ENCODE measurements around the gene ZNG1A. TPM values are rescaled to one million over a fixed set of nuclear protein-coding genes. Genes with fewer than 3 reads are reported as not detected.
A peak's percentile ranks its signal among the peaks of the same experiment; 100 is the strongest.
"Not testable (repeated sequence)": the region's sequence is repeated elsewhere in the genome, so short reads cannot be mapped to it uniquely, and the experiment has no call there.

Gene ZNG1A
- total RNA-seq, 2 donors from 2014 or later, result 22.6 to 23.2 TPM

- H3K9ac ChIP-seq (ENCODE audit: low read depth in 2 of 2, low read length in 2 of 2), result no peak overlapping the region
- intact Hi-C loops (cut with DNase I), result no loop called here
- H3K4me1 ChIP-seq, result no peaks in the 10 kb centered on the region
- no peak for DNase-seq
- H3K4me3 ChIP-seq, result no peak overlapping the region
- no peaks in the 10 kb centered on the region for H3K36me3 ChIP-seq
- H3K27me3 ChIP-seq, result no peaks in the 10 kb centered on the region
- no peak for TF ChIP-seq CTCF (IDR thresholded peaks at IDR 0.05)
- H3K9me3 ChIP-seq, result no peaks in the 10 kb centered on the region
- no peak overlapping the region for H3K27ac ChIP-seq
Measured at GRCh38 chr9:221989-222776, 43.3 kb upstream of the ZNG1A start.

GRCh38 chr9:219670-220365, 41.0 kb upstream of the ZNG1A start:
- no peaks in the 10 kb centered on the region for H3K27me3 ChIP-seq
- DNase-seq, result no peak
- no peaks in the 10 kb centered on the region for H3K9me3 ChIP-seq
- no peak overlapping the region for H3K9ac ChIP-seq (ENCODE audit: low read depth in 2 of 2, low read length in 2 of 2)
- H3K36me3 ChIP-seq, result no peaks in the 10 kb centered on the region
- no peak overlapping the region for H3K27ac ChIP-seq
- intact Hi-C loops (cut with DNase I), result no loop called here
- H3K4me1 ChIP-seq, result no peaks in the 10 kb centered on the region
- no peak overlapping the region for H3K4me3 ChIP-seq
- no peak for TF ChIP-seq CTCF (IDR thresholded peaks at IDR 0.05)

GRCh38 chr9:219036-219435, 40.2 kb upstream of the ZNG1A start:
- H3K27me3 ChIP-seq; DNase-seq; H3K9ac ChIP-seq (ENCODE audit: low read depth in 2 of 2, low read length in 2 of 2); H3K4me1 ChIP-seq; intact Hi-C loops (cut with DNase I); H3K9me3 ChIP-seq; H3K27ac ChIP-seq; H3K36me3 ChIP-seq; H3K4me3 ChIP-seq: not testable (repeated sequence)

GRCh38 chr9:217950-218349, 39.1 kb upstream of the ZNG1A start:
- Histone ChIP-seq H3K9me3 (no peaks in the 10 kb centered on the region), H3K27ac (no peak overlapping the region), H3K9ac (ENCODE audit: low read depth in 2 of 2, low read length in 2 of 2) (no peak overlapping the region), H3K36me3 (no peaks in the 10 kb centered on the region), H3K4me3 (no peak overlapping the region), H3K4me1 (no peaks in the 10 kb centered on the region), H3K27me3 (no peaks in the 10 kb centered on the region)
- DNase-seq, result no peak
- TF ChIP-seq CTCF (IDR thresholded peaks at IDR 0.05), result no peak
- intact Hi-C loops (cut with DNase I), result no loop called here

GRCh38 chr9:216866-217265, 38.0 kb upstream of the ZNG1A start:
- Histone ChIP-seq H3K27ac (no peak overlapping the region), H3K4me3 (no peak overlapping the region), H3K4me1 (no peaks in the 10 kb centered on the region), H3K9me3 (no peaks in the 10 kb centered on the region), H3K27me3 (no peaks in the 10 kb centered on the region), H3K36me3 (no peaks in the 10 kb centered on the region), H3K9ac (ENCODE audit: low read depth in 2 of 2, low read length in 2 of 2) (no peak overlapping the region)
- intact Hi-C loops (cut with DNase I), result no loop called here
- DNase-seq, result no peak
- TF ChIP-seq CTCF (IDR thresholded peaks at IDR 0.05), result no peak

- H3K36me3 ChIP-seq, result no peaks in the 10 kb centered on the region
- no peak for TF ChIP-seq CTCF (IDR thresholded peaks at IDR 0.05)
- H3K4me1 ChIP-seq, result no peaks in the 10 kb centered on the region
- intact Hi-C loops (cut with DNase I), result no loop called here
- no peaks in the 10 kb centered on the region for H3K27me3 ChIP-seq
- DNase-seq, result no peak
- peak overlapping the region; percentile 53 for H3K27ac ChIP-seq
- H3K4me3 ChIP-seq, result peak overlapping the region; percentile 65
- H3K9me3 ChIP-seq, result no peaks in the 10 kb centered on the region
- H3K9ac ChIP-seq (ENCODE audit: low read depth in 2 of 2, low read length in 2 of 2), result peak overlapping the region; percentile 13 to 81
Measured at GRCh38 chr9:215631-216155, 36.8 kb upstream of the ZNG1A start.

Measured in colonic mucosa (tissue), 4 donors.